ENCODE measurements around the gene KANK4. TPM values are rescaled to one million over a fixed set of nuclear protein-coding genes. Genes with fewer than 3 reads are reported as not detected.

The KANK4 gene
- total RNA-seq, 4 donors from 2014 or later, result 2.5 TPM; not detected in 3

GRCh38 chr1:62295921-62296491, 23.2 kb downstream of the KANK4 start:
- DNase-seq, result no peak
- H3K9me3 ChIP-seq, result no peaks in the 10 kb centered on the region
- no peak overlapping the region for H3K4me3 ChIP-seq
- H3K36me3 ChIP-seq, result no peaks in the 10 kb centered on the region
- no peak for TF ChIP-seq CTCF (IDR thresholded peaks at IDR 0.05)
- no peak for TF ChIP-seq POLR2A (IDR thresholded peaks at IDR 0.05)
- H3K27ac ChIP-seq, result no peak overlapping the region
- no peaks in the 10 kb centered on the region for H3K4me1 ChIP-seq
- H3K27me3 ChIP-seq, result no peaks in the 10 kb centered on the region

GRCh38 chr1:62294261-62294660, 25.0 kb downstream of the KANK4 start:
- DNase-seq, result no peak
- TF ChIP-seq CTCF (IDR thresholded peaks at IDR 0.05) (no peak), POLR2A (IDR thresholded peaks at IDR 0.05) (no peak)
- Histone ChIP-seq H3K27me3 (no peaks in the 10 kb centered on the region), H3K4me3 (no peak overlapping the region), H3K4me1 (no peaks in the 10 kb centered on the region), H3K9me3 (no peaks in the 10 kb centered on the region), H3K27ac (no peak overlapping the region), H3K36me3 (no peaks in the 10 kb centered on the region)

DNA sequence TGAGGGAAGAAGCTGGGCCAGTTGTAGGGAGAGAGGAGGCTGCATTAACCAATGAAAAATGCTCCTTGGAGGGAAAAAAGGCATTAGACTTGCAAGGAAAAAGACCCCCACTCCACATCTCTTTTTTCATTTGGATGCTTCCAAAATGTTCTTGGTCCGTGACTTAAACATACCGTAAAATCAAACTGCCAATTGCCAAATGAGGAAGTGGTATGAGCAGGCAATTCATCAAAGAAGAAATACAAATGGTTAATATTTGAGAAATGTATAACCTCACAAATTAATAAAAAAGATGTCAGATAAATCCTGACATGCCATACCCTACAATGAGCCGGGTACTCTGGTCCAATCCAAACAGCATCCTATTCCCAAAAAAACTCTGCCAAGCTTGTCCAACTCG, 30.6 kb downstream of the KANK4 start:
- no peak for TF ChIP-seq CTCF (IDR thresholded peaks at IDR 0.05)
- no peak for TF ChIP-seq POLR2A (IDR thresholded peaks at IDR 0.05)
- Histone ChIP-seq H3K36me3 (no peaks in the 10 kb centered on the region), H3K9me3 (no peaks in the 10 kb centered on the region), H3K4me1 (peaks cover 0 to 11% (median 0%) of the 10 kb centered on the region in 4 donors), H3K27me3 (no peaks in the 10 kb centered on the region), H3K4me3 (no peak overlapping the region), H3K27ac (no peak overlapping the region)
- DNase-seq, result no peak

GRCh38 chr1:62288224-62288623, 31.0 kb downstream of the KANK4 start:
- Histone ChIP-seq H3K36me3 (no peaks in the 10 kb centered on the region), H3K27ac (no peak overlapping the region), H3K27me3 (no peaks in the 10 kb centered on the region), H3K4me3 (no peak overlapping the region), H3K9me3 (no peaks in the 10 kb centered on the region), H3K4me1 (peaks cover 0 to 11% (median 0%) of the 10 kb centered on the region in 4 donors)
- no peak for DNase-seq
- no peak for TF ChIP-seq CTCF (IDR thresholded peaks at IDR 0.05)
- no peak for TF ChIP-seq POLR2A (IDR thresholded peaks at IDR 0.05)

DNA sequence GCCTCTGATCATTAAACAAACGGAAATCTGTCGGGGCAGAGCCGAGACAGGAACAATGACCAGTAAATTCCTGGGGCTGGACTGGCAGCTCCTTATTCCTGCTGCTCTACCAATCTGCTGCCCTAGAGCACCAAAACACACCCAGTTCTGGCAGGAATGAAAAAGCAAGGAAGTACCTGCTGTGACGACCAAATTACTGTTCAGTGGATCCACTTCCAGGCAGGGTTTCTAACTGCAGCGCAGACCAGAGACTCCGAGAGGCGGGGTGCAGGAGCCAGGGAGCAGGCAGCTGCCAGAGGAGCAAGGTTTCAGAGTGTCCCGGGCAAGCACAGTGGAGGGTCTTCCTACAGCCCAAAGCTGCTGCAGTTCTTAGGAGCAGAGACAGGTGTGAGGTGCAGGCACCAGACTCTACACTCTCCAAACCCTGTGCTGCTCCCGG, 32.4 kb downstream of the KANK4 start:
- Histone ChIP-seq H3K27me3 (no peaks in the 10 kb centered on the region), H3K4me1 (peaks cover 0 to 11% (median 0%) of the 10 kb centered on the region in 4 donors), H3K36me3 (no peaks in the 10 kb centered on the region), H3K4me3 (no peak overlapping the region), H3K27ac (no peak overlapping the region), H3K9me3 (no peaks in the 10 kb centered on the region)
- DNase-seq, result no peak
- TF ChIP-seq POLR2A (IDR thresholded peaks at IDR 0.05) (no peak), CTCF (IDR thresholded peaks at IDR 0.05) (no peak)
